Parathyroid adenoma (tissue), 2 donors: ENCODE results near the gene DOK5.

Experiments
- H2AFZ ChIP-seq: fragments of 300-600 bp; sonication (generic); one replicate; pipeline ENCODE4 v1.7.0; 2017; ENCODE audit warnings: antibody characterized with exemption, mild to moderate bottlenecking
- H3K27ac ChIP-seq: fragments of 300-600 bp; sonication (generic); one replicate; pipeline ENCODE4 v1.7.0; 2017
- H3K27me3 ChIP-seq: fragments of 300-600 bp; sonication (generic); one replicate; pipeline ENCODE4 v1.7.0; 2017; ENCODE audit warnings: low read length; ENCODE audit not compliant: control insufficient read depth, insufficient read depth
- H3K36me3 ChIP-seq: fragments of 300-600 bp; sonication (generic); one replicate; pipeline ENCODE4 v1.7.0; 2017; ENCODE audit warnings: low read length; ENCODE audit not compliant: control insufficient read depth, insufficient read depth
- H3K4me1 ChIP-seq: fragments of 300-600 bp; sonication (generic); one replicate; pipeline ENCODE4 v1.7.0; 2017; ENCODE audit warnings: control low read depth
- H3K4me2 ChIP-seq: fragments of 300-600 bp; sonication (generic); one replicate; pipeline ENCODE4 v1.7.0; 2017; ENCODE audit warnings: low read length
- H3K4me3 ChIP-seq: fragments of 300-600 bp; sonication (generic); one replicate; pipeline ENCODE4 v1.7.0; 2017; ENCODE audit warnings: low read depth, low read length
- H3K79me2 ChIP-seq: fragments of 300-600 bp; sonication (generic); one replicate; pipeline ENCODE4 v1.7.0; 2017; ENCODE audit warnings: control low read depth
- H3K9ac ChIP-seq: fragments of 300-600 bp; sonication (generic); one replicate; pipeline ENCODE4 v1.7.0; 2017; ENCODE audit warnings: mild to moderate bottlenecking
- H3K9me3 ChIP-seq: fragments of 300-600 bp; sonication (generic); one replicate; pipeline ENCODE4 v1.7.0; 2017; ENCODE audit warnings: low read length; ENCODE audit not compliant: control insufficient read depth
- TF ChIP-seq, protein P1 (sequence below): fragments of 300-600 bp; sonication (generic); IDR thresholded peaks from one replicate; pipeline ENCODE4 v1.7.0; 2017; ENCODE audit warnings: antibody characterized with exemption, mild to moderate bottlenecking
- donor health status: primary hyperparathyroidism.

DOK5 gene

DNA sequence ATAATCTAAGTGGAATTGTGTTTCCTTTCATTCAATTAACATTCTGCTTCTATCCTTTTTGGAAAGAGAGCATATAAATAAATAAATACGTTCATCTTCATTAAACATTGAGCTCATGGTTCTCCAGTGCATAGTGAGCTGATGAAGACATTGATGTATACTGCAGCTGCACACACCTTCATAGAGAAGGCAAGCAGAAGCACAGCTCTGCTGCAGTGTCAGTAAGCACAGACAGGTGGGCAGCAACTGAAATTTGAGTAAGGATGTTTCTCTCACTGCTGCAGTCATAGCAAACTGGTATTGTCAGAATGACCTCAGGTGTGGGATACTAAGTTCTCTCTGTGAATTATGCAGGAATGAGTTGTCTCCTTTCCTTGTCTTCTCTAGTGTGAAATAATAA lies 202.9 kb downstream of the DOK5 start:
- Histone ChIP-seq H3K9ac (no peak overlapping the region), H3K27ac (no peak overlapping the region), H3K4me2 (no peak overlapping the region), H3K9me3 (no peaks in the 10 kb centered on the region), H3K4me3 (no peak overlapping the region), H3K4me1 (no peaks in the 10 kb centered on the region), H3K36me3 (no peaks in the 10 kb centered on the region), H2AFZ (no peak overlapping the region), H3K79me2 (no peaks in the 10 kb centered on the region), H3K27me3 (peaks cover 7% of the 10 kb centered on the region)
- TF ChIP-seq, protein P1, sequence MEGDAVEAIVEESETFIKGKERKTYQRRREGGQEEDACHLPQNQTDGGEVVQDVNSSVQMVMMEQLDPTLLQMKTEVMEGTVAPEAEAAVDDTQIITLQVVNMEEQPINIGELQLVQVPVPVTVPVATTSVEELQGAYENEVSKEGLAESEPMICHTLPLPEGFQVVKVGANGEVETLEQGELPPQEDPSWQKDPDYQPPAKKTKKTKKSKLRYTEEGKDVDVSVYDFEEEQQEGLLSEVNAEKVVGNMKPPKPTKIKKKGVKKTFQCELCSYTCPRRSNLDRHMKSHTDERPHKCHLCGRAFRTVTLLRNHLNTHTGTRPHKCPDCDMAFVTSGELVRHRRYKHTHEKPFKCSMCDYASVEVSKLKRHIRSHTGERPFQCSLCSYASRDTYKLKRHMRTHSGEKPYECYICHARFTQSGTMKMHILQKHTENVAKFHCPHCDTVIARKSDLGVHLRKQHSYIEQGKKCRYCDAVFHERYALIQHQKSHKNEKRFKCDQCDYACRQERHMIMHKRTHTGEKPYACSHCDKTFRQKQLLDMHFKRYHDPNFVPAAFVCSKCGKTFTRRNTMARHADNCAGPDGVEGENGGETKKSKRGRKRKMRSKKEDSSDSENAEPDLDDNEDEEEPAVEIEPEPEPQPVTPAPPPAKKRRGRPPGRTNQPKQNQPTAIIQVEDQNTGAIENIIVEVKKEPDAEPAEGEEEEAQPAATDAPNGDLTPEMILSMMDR: no peak

DNA sequence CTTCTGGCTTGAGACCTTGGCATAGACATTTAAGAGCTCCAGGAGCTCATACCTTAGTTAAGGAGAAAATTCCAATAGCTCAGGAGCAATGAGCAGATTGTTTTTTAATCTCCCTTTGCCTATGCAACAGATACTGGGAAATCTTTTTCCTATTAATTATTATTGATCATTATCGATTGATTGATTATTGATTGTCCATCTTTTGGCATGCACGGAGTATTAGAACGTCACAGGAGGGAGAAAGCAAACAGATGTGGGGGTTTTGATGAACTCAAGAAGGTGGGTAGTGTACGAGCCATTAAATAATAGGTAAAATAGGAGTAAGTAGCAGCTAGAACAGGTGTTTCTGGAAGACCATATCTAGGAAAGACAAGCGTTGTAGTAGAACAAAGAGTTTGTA lies 205.0 kb downstream of the DOK5 start:
- no peaks in the 10 kb centered on the region for H3K79me2 ChIP-seq
- TF ChIP-seq, protein P1: no peak
- no peaks in the 10 kb centered on the region for H3K9me3 ChIP-seq
- no peak overlapping the region for H3K4me3 ChIP-seq
- no peak overlapping the region for H3K9ac ChIP-seq
- no peak overlapping the region for H3K4me2 ChIP-seq
- peaks cover 9% of the 10 kb centered on the region for H3K27me3 ChIP-seq
- no peak overlapping the region for H3K27ac ChIP-seq
- no peaks in the 10 kb centered on the region for H3K36me3 ChIP-seq
- no peaks in the 10 kb centered on the region for H3K4me1 ChIP-seq
- no peak overlapping the region for H2AFZ ChIP-seq

DNA sequence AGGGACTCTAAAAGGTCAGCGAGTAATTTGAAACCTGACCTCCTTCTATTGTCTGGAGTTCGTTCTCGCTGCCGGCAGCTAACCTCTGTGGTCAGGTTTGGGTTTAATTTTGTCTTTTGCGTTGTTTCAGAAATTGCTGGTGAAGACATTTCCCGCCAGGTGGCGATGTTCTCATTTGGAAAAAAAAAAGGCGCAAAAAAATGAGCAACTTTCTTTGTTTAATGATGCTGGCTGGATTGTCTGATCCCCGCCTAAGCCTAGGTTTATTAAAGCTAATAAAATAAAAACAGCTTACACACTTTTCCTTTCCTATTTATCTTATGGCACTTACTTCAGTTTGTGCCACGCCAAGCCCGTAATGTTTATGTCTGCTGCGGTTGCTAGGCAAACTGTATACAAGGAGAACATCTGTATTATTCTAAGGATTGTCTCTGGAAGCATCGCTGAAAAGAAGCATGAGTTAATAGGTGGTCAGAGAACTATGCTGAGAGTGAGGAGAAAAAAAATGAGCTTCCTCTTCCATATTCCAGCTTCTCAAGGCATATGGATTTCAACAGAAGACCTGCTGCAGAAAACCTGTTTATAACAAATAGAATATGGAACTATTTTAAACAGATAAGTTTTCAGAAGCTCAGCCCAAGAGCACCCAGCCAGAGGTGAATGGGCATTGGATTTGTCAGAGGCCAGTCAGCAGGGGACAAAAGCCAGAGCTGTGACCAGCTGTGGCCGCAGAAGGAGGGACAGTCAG lies 205.7 kb downstream of the DOK5 start:
- Histone ChIP-seq H3K9me3 (no peaks in the 10 kb centered on the region), H3K27ac (no peak overlapping the region), H3K4me3 (no peak overlapping the region), H3K9ac (no peak overlapping the region), H3K4me1 (no peaks in the 10 kb centered on the region), H3K27me3 (peaks cover 9% of the 10 kb centered on the region), H3K79me2 (no peaks in the 10 kb centered on the region), H3K4me2 (no peak overlapping the region), H3K36me3 (no peaks in the 10 kb centered on the region), H2AFZ (no peak overlapping the region)
- TF ChIP-seq, protein P1: peak; percentile 42

DNA sequence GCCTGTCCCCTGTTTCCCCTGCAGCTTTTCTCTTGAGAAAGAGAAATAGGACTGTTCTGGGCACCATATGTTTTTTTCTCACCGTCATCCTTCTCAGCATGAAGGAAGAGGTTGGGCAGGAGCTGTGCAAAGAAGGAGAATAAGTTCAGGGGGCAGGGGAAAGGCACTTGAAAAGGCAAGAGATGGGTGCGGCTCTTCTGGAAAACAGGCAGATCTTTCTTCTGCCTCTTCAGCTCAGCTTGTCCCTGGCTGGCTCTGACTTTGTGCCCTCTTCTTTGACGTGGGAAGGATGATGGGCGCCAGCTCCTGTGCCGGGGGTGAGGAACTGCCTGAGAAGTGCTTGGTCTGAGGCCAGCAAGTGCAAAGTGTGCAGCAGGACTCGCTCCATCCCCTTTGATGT lies 206.5 kb downstream of the DOK5 start:
- TF ChIP-seq, protein P1: no peak
- Histone ChIP-seq H3K9me3 (no peaks in the 10 kb centered on the region), H3K4me2 (no peak overlapping the region), H3K9ac (no peak overlapping the region), H3K79me2 (no peaks in the 10 kb centered on the region), H2AFZ (no peak overlapping the region), H3K4me3 (no peak overlapping the region), H3K4me1 (no peaks in the 10 kb centered on the region), H3K27me3 (peaks cover 9% of the 10 kb centered on the region), H3K36me3 (no peaks in the 10 kb centered on the region), H3K27ac (no peak overlapping the region)

DNA sequence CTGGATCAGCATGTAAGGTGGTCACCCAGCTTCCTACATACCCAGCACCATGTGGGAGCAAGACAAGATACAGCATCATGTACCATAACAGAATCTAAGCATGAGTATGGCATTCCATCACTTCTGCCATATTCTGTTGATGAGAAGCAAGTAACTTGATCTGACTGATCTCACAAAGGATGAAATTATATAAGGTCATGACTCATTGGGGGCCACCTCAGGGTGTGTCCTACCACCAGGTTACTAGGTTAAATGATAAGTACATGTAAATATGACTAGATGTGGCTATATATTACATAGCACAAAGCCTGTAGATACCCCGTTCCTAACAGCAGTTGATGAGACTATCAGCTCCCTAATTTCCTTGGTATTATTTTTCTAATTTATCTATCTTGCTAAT lies 213.1 kb downstream of the DOK5 start:
- TF ChIP-seq, protein P1: no peak
- no peaks in the 10 kb centered on the region for H3K4me1 ChIP-seq
- no peak overlapping the region for H3K9ac ChIP-seq
- H3K9me3 ChIP-seq: no peaks in the 10 kb centered on the region
- no peaks in the 10 kb centered on the region for H3K36me3 ChIP-seq
- no peak overlapping the region for H2AFZ ChIP-seq
- no peak overlapping the region for H3K27ac ChIP-seq
- no peak overlapping the region for H3K4me2 ChIP-seq
- H3K4me3 ChIP-seq: no peak overlapping the region
- peaks cover 2% of the 10 kb centered on the region for H3K27me3 ChIP-seq
- H3K79me2 ChIP-seq: no peaks in the 10 kb centered on the region
